HepG2 (cell line): Measurements from ENCODE around the gene MST1R. TPM values are rescaled to one million over a fixed set of nuclear protein-coding genes. Genes with fewer than 3 reads are reported as not detected.
A peak's percentile ranks its signal among the peaks of the same experiment; 100 is the strongest.

ENCODE experiments used
- CHCHD3 ChIP-seq: sonication (generic); formaldehyde crosslinking; IDR thresholded peaks from 2 replicates; pipeline ENCODE4 v1.8.0; 2022; ENCODE audit warnings: mild to moderate bottlenecking, missing genetic modification reagents, moderate library complexity
- GABPB1 ChIP-seq: IDR thresholded peaks from 2 replicates; pipeline ENCODE4 v1.6.1; 2016; ENCODE audit warnings: mild to moderate bottlenecking, missing genetic modification reagents, moderate library complexity, missing compliant biosample characterization
- GTF2F1 ChIP-seq: fragments of 150-350 bp; IDR thresholded peaks from 2 replicates; pipeline ENCODE4 v1.6.1; 2014; ENCODE audit warnings: low read length
- GZF1 ChIP-seq: sonication (generic); formaldehyde crosslinking; IDR thresholded peaks from 2 replicates; pipeline ENCODE4 v1.5.1; 2020; ENCODE audit warnings: mild to moderate bottlenecking, missing genetic modification reagents
- HES4 ChIP-seq: sonication (generic); formaldehyde crosslinking; IDR thresholded peaks from 2 replicates; pipeline ENCODE4 v1.9.0; 2021; ENCODE audit warnings: mild to moderate bottlenecking, missing genetic modification reagents, borderline replicate concordance
- JDP2 ChIP-seq: sonication (generic); formaldehyde crosslinking; IDR thresholded peaks from 2 replicates; pipeline ENCODE4 v1.8.1; 2022; ENCODE audit warnings: missing genetic modification reagents, borderline replicate concordance
- NAIF1 ChIP-seq: sonication (generic); formaldehyde crosslinking; IDR thresholded peaks from 2 replicates; pipeline ENCODE4 v1.5.0; 2020; ENCODE audit warnings: mild to moderate bottlenecking, missing genetic modification reagents, borderline replicate concordance
- NFKB2 ChIP-seq: sonication (generic); formaldehyde crosslinking; IDR thresholded peaks from 2 replicates; pipeline ENCODE4 v1.4.0; 2020; ENCODE audit warnings: missing genetic modification reagents, borderline replicate concordance
- ZEB1 ChIP-seq: IDR thresholded peaks from 2 replicates; pipeline ENCODE4 v1.6.1; 2012; ENCODE audit warnings: mild to moderate bottlenecking, low read depth, inconsistent platforms; ENCODE audit not compliant: insufficient replicate concordance
- ZNF180 ChIP-seq: sonication (generic); formaldehyde crosslinking; IDR thresholded peaks from 2 replicates; pipeline ENCODE4 v1.4.0; 2020; ENCODE audit warnings: low read depth, missing genetic modification reagents, borderline replicate concordance
- ZNF337 ChIP-seq: sonication (generic); formaldehyde crosslinking; IDR thresholded peaks from 2 replicates; pipeline ENCODE4 v1.5.1; 2020; ENCODE audit warnings: missing genetic modification reagents, low read depth, mild to moderate bottlenecking, borderline replicate concordance
- ZNF572 ChIP-seq: sonication (generic); formaldehyde crosslinking; IDR thresholded peaks from 2 replicates; pipeline ENCODE4 v1.5.1; 2020; ENCODE audit warnings: mild to moderate bottlenecking, missing genetic modification reagents
- ZNF83 ChIP-seq: sonication (generic); formaldehyde crosslinking; IDR thresholded peaks from 2 replicates; pipeline ENCODE4 v1.4.0; 2020; ENCODE audit warnings: missing genetic modification reagents, mild to moderate bottlenecking, borderline replicate concordance
- ZZZ3 ChIP-seq: sonication (generic); formaldehyde crosslinking; IDR thresholded peaks from 2 replicates; pipeline ENCODE4 v1.4.0; 2020; ENCODE audit warnings: missing genetic modification reagents, mild to moderate bottlenecking, borderline replicate concordance
- polyA plus RNA-seq, 8 experiments: library from polyadenylated mRNA; depleted of rRNA in 3 of 8; stranded (reverse) in 7 of 8; unstranded in 1 of 8; fragments of >200 nt; fragmentation: Illumina TruSeq in 4 of 8; extraction: Trizol in 4 of 8; gene quantifications; 2 replicates each; pipeline versions ENCODE4 v1.2.1 to v1.2.3, GENCODE V29; 2011 to 2016; ENCODE audit warnings: low read depth in 4 of 8, missing spikeins in 1 of 8, mixed read lengths in 1 of 8; ENCODE audit not compliant: insufficient read depth in 1 of 8
- total RNA-seq, 5 experiments: library from RNA; depleted of rRNA; stranded (reverse); fragments of >200 nt; fragmentation: Illumina TruSeq; extraction: Trizol; gene quantifications; 2 replicates each; pipeline ENCODE4 v1.2.3, GENCODE V29; 2016; ENCODE audit warnings: low read depth in 1 of 5
- TF ChIP-seq, protein P1 (sequence below): sonication (generic); formaldehyde crosslinking; IDR thresholded peaks from 2 replicates; pipeline ENCODE4; 2020; ENCODE audit warnings: missing genetic modification reagents, mild to moderate bottlenecking, borderline replicate concordance
- TF ChIP-seq, protein P2 (sequence below): IDR thresholded peaks from 2 replicates; pipeline ENCODE4 v1.6.1; 2016; ENCODE audit warnings: missing biosample characterization, missing genetic modification reagents, low read depth
- TF ChIP-seq, protein P3 (sequence below): sonication (generic); formaldehyde crosslinking; conservative IDR thresholded peaks from 2 replicates; pipeline ENCODE4 v1.8.0; 2022; ENCODE audit warnings: missing genetic modification reagents
- TF ChIP-seq, protein P4 (sequence below): sonication (generic); formaldehyde crosslinking; IDR thresholded peaks from 2 replicates; pipeline ENCODE4 v1.8.1; 2022; ENCODE audit warnings: mild to moderate bottlenecking, missing genetic modification reagents
- TF ChIP-seq, protein P5 (sequence below): sonication (generic); formaldehyde crosslinking; IDR thresholded peaks from 2 replicates; pipeline ENCODE4 v1.5.1; 2020; ENCODE audit warnings: missing genetic modification reagents, mild to moderate bottlenecking, borderline replicate concordance

The MST1R gene
- total and polyA plus RNA-seq, 2 of the 13 experiments (the other 11 are each of a cell fraction or from before 2014, with no cell fraction given), result 0.11 to 0.77 TPM

DNA sequence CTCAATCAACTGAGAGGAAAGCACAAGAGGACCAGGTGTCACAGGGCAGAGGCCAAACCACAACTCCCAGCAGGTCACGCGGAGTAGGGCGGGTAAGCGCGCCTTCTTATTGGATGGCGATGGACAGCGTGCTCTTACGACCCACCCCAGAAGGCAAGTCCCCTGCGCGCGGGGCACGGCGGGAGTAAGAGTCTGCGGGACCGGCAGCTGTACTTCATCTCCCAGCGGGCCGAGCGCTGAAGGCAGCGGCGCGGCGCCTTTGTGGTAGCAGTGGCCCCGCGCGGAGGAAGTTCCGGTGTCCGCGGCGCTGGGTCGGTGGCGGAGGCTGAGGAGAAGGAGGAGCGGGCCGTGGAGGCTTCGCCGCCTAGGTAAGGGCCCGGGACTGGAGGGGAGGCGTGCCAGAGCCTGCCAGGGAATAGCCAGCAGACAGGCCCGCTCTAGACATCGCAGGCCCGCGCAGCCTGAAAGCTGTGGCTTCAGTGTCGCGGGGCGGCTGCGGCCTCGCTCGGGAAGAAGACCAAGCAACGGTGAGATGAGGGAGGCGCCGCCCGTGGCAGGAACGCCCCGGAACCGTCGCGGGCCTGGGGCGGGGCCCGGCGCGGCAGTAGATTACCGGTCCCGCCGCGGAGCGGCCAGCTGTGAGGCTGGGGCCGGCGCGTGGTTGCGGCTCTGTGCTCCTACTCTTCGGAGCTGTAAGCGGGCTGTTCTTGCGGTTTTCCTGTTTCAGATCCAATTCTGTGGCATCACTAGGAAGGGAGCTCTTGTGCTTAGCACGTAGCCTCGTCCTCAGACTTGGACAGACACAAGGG is 36.4 kb upstream of the MST1R start, which contains the start of gene RBM6 (continued):
- TF ChIP-seq, protein P1, sequence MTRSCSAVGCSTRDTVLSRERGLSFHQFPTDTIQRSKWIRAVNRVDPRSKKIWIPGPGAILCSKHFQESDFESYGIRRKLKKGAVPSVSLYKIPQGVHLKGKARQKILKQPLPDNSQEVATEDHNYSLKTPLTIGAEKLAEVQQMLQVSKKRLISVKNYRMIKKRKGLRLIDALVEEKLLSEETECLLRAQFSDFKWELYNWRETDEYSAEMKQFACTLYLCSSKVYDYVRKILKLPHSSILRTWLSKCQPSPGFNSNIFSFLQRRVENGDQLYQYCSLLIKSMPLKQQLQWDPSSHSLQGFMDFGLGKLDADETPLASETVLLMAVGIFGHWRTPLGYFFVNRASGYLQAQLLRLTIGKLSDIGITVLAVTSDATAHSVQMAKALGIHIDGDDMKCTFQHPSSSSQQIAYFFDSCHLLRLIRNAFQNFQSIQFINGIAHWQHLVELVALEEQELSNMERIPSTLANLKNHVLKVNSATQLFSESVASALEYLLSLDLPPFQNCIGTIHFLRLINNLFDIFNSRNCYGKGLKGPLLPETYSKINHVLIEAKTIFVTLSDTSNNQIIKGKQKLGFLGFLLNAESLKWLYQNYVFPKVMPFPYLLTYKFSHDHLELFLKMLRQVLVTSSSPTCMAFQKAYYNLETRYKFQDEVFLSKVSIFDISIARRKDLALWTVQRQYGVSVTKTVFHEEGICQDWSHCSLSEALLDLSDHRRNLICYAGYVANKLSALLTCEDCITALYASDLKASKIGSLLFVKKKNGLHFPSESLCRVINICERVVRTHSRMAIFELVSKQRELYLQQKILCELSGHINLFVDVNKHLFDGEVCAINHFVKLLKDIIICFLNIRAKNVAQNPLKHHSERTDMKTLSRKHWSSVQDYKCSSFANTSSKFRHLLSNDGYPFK (CRISPR knock-in tag), result peak; percentile 90
- TF ChIP-seq JDP2 (CRISPR knock-in tag) (no peak), CHCHD3 (CRISPR knock-in tag) (no peak; the same call in 1 of the 2 replicates), NAIF1 (CRISPR knock-in tag) (0 out of 2 replicates have a peak, but pooled peaks have one; percentile 38), ZNF337 (CRISPR knock-in tag) (no peak), HES4 (CRISPR knock-in tag) (no peak), GZF1 (CRISPR knock-in tag) (no peak), ZNF83 (peak; percentile 66; the same call in 1 of the 2 replicates), GABPB1 (CRISPR knock-in tag) (peak; percentile 97), NFKB2 (CRISPR knock-in tag) (peak; percentile 95; the same call in 1 of the 2 replicates), ZNF572 (CRISPR knock-in tag) (no peak), ZZZ3 (CRISPR knock-in tag) (no peak), ZNF180 (CRISPR knock-in tag) (peak; percentile 88; the same call in 1 of the 2 replicates), GTF2F1 (no peak), ZEB1 (no peak)
- TF ChIP-seq, protein P2, sequence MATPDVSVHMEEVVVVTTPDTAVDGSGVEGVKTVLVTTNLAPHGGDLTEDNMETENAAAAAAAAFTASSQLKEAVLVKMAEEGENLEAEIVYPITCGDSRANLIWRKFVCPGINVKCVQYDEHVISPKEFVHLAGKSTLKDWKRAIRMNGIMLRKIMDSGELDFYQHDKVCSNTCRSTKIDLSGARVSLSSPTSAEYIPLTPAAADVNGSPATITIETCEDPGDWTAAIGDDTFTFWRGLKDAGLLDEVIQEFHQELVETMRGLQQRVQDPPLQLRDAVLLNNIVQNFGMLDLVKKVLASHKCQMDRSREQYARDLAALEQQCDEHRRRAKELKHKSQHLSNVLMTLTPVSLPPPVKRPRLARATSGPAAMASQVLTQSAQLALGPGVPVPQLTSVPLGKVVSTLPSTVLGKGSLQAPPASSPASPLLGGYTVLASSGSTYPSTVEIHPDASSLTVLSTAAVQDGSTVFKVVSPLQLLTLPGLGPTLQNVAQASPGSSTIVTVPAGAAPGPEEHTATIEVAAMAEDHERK (CRISPR knock-in tag), result peak; percentile 96
- TF ChIP-seq, protein P3, sequence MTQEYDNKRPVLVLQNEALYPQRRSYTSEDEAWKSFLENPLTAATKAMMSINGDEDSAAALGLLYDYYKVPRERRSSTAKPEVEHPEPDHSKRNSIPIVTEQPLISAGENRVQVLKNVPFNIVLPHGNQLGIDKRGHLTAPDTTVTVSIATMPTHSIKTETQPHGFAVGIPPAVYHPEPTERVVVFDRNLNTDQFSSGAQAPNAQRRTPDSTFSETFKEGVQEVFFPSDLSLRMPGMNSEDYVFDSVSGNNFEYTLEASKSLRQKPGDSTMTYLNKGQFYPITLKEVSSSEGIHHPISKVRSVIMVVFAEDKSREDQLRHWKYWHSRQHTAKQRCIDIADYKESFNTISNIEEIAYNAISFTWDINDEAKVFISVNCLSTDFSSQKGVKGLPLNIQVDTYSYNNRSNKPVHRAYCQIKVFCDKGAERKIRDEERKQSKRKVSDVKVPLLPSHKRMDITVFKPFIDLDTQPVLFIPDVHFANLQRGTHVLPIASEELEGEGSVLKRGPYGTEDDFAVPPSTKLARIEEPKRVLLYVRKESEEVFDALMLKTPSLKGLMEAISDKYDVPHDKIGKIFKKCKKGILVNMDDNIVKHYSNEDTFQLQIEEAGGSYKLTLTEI (CRISPR knock-in tag), result no peak
- TF ChIP-seq, protein P4, sequence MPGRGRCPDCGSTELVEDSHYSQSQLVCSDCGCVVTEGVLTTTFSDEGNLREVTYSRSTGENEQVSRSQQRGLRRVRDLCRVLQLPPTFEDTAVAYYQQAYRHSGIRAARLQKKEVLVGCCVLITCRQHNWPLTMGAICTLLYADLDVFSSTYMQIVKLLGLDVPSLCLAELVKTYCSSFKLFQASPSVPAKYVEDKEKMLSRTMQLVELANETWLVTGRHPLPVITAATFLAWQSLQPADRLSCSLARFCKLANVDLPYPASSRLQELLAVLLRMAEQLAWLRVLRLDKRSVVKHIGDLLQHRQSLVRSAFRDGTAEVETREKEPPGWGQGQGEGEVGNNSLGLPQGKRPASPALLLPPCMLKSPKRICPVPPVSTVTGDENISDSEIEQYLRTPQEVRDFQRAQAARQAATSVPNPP (CRISPR knock-in tag), result no peak
- TF ChIP-seq, protein P5, sequence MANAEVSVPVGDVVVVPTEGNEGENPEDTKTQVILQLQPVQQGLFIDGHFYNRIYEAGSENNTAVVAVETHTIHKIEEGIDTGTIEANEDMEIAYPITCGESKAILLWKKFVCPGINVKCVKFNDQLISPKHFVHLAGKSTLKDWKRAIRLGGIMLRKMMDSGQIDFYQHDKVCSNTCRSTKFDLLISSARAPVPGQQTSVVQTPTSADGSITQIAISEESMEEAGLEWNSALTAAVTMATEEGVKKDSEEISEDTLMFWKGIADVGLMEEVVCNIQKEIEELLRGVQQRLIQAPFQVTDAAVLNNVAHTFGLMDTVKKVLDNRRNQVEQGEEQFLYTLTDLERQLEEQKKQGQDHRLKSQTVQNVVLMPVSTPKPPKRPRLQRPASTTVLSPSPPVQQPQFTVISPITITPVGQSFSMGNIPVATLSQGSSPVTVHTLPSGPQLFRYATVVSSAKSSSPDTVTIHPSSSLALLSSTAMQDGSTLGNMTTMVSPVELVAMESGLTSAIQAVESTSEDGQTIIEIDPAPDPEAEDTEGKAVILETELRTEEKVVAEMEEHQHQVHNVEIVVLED, result peak; percentile 99
